ENCODE results near the gene FRMPD4.

GRCh38 chrX:12693754-12694153 is 555.5 kb downstream of the FRMPD4 start:
- no peak for TF ChIP-seq CTCF (IDR thresholded peaks at IDR 0.05; ENCODE audit: low read length)
- no peak for TF ChIP-seq EZH2 (optimal IDR thresholded peaks at IDR 0.05; ENCODE audit: low read depth, low read length)
